Ramos (cell line): ENCODE results near the gene BANP.
"Not testable (repeated sequence)": the region's sequence is repeated elsewhere in the genome, so short reads cannot be mapped to it uniquely, and the experiment has no call there.

Experiments
- in situ Hi-C: fragments of 300-500 bp; cut with MboI; formaldehyde crosslinking; loops from one replicate; pipeline ENCODE4 v1.14.3; 2022; ENCODE audit warnings: low sequenced_read_pairs; ENCODE audit not compliant: unreplicated experiment

The BANP gene

DNA sequence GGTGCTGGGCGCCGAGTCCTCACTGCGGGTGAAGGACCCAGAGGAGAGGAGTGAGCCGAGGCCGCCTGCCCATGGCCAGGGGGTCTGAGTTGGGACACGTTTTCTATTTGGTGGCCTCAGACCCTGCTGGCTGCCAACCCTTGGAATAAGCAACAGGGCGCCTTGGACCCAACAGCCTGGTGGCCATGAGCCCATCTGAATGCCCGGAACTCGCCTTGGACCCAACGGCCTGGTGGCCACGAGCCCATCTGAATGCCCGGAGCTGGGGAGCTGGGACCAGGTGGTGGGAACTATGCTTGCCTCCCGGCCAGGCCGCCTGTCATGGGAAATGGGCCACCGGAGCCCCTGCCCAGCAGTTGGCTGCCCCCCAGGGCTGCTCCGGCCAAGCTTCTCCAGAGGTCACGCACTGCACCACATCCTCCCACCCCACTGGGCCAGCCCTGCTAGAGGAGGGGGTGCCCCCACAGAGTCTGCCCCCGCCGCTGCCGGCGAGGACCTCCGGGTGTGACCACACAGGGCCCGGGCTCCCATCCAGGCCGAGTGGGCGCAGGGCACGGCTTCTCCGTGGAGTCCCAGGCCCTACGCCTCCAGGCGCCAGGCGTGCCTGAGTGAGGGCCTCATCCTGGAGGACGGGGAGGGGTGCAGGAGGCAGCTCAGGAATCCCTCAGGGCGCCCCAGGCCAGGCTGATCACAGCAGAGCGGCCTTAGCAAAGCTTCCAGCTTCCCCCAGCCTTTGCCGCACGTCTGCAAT lies 140.2 kb downstream of the BANP start:
- in situ Hi-C loops: not testable (repeated sequence)

DNA sequence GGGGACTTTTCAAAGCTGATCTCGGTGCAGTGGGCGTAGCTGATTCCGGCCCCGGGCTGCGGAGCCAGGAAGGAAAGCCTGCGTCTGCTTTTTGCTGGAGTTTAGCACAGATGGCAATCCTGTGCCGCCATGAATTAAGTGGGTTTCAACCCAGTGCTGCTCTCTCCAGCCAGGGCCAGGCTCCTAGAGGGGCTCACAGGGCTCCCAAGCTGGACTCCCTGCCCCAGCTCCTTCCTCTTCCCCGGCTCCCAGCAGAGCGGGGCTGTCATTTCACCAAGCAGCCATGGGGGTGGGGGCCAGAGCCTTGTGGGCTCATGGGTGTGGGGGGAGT lies 140.7 kb downstream of the BANP start:
- in situ Hi-C loops: not testable (repeated sequence)

DNA sequence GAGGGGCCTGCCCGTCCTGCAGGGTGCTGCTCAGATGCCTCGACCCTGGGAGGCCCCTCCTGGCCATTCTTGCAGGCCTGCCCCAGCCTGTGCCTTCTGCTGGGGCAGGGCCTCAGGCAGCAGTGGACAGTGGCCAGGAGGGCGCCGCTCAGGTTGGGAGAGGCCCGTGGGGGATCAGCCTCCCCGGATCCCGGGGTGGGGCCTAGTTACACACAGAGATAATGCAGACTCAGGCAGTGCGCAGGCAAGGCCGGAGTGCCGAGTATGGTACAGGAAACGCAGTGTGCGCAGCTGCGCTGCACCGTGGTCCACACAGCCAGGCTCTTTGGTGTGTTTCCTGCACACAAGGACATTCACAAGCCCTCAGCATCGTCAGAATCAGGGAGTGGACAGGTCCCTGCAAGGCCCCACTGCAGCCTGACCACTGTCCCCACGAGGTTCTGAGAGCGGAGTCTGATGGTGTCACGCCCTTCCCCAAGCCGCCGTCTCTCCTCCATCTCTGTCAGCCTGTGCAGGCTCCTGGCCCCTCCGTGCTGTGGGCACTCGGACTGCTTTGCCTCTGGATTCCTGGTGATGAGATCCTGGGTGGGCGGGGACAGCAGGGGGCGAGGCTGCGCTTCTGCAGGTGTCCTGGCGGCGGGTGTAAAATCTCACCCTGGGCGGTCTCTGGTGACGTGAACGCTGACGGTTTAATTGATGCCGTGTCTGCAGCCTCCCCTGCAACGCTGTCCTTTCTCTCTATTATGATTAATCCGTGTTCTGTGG lies 141.7 kb downstream of the BANP start:
- in situ Hi-C loops: not testable (repeated sequence)

DNA sequence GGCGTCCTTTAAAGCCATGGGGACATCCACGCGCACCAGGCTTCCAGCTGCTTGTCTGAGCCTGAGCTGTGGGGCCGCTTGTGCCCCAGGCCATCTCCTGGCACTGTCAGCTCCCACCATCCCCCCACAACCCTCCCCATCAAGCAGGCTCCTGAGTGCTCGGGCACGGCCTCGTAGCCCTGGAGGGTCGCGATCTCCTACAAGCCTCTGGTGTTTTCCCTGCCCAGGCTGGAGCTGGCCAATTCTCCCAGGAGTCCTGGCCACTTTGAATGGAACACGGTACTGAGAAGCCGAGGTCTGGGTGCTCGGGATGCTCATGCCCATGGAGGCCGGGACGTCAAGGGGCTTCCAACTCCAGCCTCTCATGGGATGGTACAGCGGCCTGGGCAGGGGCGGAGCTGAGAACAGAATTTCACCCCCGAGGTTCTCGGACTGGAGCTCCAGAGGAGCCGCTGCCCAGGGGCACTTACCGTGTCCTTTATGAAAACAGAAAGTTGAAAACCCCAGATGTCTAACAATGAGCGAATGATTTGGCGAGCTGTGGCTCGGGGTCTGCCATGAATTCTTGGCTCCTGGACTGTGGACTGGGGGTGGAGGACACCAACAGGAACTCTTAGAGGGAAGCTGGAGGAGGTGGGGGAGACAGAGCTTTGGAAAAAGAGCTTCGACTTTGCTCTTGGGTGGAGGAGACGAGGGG lies 142.5 kb downstream of the BANP start:
- in situ Hi-C loops: not testable (repeated sequence)

DNA sequence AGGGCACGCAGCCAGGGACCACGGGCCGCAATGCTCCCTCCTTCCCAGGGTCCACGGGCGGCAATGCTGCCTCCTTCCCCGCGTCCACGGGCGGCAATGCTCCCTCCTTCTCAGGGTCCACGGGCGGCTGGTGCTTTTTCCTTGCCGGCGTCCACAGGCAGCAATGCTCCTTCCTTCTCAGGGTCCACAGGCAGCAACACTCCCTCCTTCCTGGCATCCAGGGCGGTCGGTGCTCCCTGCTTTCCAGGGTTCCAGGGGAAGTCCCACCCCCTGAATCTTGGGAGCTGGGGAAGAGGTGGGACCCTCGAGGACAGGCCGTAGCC lies 143.0 kb downstream of the BANP start:
- in situ Hi-C loops: not testable (repeated sequence)

DNA sequence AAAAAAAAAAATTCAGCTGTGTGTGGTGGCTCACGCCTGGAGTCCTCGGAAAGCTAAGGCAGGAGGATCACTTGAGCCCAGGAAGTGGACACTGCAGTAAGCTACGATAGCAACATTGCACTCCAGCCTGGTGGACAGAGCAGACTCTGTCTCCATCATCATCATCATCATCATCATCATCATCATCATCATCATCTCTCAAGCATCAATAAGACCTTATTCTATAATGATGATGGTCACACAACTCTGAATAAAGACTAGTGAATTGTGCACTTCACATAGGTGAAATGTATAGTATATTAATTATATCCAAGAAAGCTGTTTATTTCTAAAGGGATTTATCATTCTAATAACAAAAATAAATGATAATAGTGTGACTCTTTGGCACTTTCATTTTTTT lies 143.7 kb downstream of the BANP start:
- in situ Hi-C loops: not testable (repeated sequence)

DNA sequence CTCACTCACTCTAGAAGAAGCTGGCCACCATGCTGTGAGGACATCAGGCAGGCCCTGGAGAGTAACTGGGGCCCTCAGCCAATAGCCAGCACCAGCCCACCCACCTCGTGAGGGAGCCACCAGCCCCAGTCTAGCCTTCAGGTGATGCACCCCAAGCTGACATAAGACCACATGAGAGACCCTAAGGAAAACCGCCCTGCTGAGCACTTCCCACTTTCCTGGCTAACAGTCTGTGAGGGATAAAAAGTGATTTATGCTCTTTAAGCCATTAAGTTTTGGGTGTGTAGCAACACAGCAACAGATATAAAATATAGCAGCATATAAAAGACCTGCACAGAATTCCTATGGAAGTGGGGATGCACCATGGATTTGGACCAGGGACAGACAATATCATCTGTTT lies 145.4 kb downstream of the BANP start:
- in situ Hi-C loops: not testable (repeated sequence)

DNA sequence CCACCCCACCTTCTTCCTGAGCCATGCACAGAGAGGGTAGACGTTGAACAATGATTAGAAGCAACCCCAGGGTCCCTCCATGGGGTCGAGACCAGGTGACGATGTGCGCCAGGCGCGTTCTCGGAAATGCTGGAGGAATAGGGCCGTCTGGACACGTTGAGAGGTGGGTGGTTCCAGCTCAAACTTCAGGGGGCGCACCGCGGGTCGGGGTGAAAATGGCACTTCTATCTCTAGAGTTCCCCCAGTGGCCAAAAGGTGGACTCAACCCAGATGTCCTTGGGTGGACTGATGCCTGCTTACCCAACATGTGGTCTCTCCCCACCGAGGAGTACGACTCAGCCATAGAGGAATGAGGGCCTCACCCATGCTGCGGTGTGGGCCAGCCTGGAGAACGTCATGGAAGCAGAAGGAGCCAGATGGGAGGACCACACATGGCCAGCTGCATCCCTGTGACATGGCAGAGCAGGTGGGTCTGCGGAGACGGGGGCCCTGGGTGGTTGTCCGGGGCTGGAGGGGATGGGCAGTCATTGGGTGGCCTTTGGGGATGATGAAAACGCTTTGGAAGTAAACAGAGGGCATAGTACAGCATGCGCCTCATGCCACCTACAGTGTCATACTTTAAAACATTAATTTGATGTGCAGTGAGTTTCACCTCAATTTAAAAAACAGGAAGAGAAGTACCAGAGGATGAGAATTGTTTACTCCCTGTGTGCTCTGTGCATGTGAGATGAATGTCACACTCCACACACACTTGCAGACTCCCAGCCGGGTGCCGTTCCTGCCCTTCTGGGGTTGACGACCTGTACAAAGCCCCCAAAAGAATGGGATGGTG lies 147.7 kb downstream of the BANP start:
- in situ Hi-C loops: not testable (repeated sequence)

DNA sequence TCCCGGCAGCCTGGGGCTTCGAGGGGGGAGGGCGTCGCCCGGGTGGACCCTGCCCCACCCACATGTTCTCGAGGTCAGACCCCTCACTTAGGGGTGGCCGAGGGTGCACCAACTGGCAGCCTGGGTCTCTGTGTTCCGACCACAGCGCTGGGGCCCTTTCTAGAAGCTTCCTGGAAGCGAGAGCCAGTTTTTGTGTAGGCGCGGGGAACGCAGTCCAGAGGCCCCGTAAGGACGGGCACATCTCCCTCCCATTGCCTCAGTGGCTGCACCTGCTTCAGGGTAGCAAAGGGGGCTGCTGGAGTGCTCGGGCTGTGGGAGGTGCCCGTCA lies 148.3 kb downstream of the BANP start:
- in situ Hi-C loops: no loop called here

DNA sequence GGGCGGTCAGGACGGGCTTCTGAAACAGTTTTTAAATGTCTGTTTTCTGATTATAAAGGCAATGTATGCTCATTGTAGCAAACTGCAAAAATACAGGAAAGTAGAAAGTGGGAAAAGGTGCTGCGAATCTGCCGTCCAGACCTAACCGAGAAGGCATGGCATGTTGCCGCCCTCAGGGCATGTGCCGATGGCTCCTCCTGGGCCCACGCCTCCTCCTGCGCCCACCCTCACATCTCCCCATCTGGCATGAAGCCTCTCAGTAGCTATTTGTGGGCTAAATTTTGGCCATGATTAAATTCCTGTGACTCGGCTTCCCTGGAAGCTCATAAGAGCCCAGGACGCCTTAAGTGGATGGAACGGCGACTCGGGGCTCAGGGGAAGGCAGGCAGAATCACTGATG lies 148.7 kb downstream of the BANP start:
- in situ Hi-C loops: not testable (repeated sequence)

DNA sequence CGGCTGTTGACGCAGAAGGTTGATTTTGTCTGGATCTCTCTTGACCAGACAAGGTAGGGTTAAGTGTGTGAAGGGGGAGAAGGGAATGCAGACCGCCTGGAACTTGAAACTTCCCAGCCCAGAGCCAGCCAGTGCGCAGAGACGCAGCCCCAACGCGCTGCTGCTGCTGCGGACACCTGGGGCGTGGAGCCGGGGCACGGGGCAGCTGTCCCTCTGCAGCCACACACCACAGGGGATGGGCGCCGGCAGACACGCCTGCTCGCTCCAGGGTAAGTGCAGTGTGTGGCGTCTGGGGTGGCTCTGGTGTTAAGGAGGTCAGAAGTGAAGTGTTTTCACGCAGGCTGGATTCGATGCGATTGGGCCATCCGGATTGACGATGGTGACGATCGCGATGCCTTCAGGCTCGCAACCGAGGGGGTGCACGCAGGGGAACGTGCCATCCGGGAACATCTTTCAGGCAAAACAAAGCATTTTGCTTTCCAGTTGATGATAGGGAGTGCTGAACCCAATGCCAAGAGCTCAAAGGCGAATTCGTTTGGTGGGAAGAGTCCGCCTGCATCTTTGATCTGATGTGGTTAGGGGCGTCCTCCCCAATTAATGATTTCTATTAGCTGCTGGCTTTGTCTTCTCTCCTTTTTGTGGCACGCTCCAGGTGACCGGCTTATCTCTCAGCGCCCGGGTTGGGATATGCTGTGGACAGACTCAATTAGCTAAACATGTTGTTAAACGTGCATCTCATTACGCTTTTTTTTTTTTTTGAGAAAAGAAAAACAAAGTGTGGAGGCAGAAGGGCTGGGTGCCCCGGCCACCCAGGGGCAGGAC lies 149.8 kb downstream of the BANP start:
- in situ Hi-C loops: not testable (repeated sequence)

DNA sequence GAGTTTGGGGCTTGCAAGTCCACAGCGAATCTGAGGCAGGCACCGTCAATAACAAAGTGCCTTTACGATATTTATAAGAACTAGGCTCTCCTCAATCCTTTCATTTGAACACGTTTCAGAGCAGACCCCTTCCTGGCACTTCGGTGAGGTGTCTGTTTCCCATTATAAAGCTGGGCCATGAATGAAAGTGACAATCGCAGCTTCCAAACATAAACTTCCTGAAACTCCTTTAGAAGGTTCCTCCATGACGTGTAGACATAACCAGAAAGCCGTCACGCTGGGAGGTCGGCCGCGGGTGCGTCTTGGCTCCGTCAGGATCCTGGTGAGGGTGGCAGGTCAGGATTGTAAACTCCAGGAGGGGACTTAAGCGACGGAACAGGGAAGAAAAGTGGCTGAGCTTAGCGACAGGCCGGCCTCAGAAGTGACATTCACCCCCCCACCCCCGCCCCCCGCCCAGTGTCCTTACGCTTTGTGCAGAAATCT lies 150.4 kb downstream of the BANP start:
- in situ Hi-C loops: not testable (repeated sequence)

DNA sequence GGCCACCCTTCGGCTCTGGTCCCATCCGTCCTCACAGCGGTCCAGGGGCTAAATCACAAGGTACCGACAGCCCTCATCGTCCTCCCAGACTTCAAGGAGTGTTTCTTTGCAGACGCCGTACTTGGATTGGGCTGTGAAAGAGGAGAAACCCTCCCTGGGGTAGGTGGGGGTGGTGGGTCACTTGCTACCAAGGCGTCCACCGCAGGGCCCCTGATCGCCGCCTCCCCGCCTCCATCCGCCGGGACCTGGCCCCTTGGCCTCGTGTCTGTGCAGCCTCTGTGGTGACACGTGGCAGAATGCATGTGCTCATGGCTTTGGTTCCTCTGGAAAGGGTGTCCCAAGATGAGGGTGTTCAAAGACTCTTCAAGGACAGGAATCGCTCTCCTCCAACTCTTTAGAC lies 151.4 kb downstream of the BANP start:
- in situ Hi-C loops: no loop called here

DNA sequence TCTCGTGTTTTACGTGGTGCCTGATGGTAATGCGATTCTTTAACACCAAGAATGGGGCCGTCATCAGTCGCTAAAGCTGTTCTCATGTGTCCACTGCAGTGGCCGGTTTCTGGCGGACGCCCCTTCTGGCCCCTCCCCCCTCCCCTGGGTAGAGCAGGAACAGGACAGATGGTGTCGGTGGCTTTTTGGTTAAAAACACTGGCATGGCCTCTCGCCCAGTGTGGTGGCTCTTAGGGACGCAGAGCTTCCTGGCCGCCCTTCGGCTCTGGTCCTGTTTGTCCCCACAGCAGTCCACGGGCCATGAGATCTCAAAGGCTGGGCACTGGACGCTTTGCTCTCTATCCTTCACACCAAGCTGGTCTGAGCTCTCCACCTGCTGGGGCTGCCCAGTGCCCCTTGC lies 151.8 kb downstream of the BANP start:
- in situ Hi-C loops: no loop called here

DNA sequence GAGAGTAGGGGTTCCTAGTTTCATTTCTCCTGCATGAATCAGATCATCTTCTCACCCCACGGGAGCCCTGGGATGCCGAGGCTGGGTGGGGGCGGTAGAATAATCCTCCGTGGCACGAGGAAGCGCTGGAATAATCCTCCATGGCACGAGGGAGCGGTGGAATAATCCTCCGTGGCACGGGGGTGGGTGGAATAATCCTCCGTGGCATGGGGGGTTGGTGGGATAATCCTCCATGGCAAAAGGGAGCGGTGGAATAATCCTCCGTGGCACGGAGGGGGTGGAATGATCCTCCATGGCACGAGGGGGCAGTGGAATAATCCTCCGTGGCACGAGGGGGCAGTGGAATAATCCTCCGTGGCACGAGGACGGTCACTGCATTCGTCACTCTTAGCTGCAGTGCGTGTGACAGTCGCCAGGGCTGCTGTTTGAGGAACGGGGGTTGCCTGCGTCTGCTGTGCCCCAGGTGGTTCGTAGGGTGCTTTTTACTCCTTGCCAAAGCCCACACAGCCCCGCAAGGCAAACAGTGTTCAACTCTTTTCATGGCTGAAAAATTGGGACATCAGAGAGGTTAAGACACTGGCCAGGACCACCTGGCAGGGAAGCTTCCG lies 152.5 kb downstream of the BANP start:
- in situ Hi-C loops: no loop called here

DNA sequence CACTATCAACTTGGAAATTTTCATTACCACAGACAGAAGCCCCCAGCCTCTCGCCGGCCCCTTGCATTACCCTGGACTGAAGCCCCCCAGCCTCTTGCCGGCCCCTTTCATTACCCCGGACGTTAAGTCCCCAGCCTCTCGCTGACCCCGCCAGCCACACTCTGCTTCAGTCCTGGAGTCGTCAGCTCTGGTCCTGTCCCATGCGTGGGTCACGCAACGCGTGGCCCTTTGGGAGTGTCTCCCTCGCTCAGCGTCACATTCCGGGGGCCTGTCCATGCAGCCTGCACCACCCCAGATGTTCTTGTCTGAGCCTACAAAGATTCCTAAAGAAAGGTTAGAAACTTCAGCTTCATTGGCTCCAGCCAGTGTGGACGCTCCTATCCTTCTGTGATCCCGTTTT lies 153.1 kb downstream of the BANP start:
- in situ Hi-C loops: not testable (repeated sequence)

DNA sequence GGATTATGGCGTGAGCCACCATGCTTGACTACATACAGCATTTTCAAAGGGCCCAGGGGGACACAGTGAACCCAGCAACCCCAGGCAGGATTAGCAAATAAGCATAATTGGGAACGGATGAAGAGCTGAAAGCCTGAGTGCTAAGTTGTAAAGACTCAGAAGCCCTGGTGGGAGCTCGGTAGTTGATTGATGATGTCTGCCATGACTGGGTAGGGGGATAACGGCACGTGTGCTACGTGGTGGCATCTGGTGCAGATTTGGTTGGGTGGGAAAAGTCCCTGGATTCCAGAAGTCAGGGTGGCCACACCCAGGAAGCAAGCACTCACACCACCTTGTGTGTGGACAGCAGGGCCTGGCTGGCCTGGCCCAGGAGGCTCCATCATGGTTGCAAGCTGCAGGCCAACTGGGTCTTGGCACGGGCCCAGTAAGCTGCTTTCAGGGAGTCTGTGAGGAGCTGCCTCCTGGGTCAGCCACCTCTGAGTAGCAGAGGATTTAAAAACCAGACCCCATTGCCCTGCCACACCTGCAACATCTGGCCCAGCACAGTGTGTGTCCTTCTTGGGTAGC lies 154.4 kb downstream of the BANP start:
- in situ Hi-C loops: not testable (repeated sequence)

DNA sequence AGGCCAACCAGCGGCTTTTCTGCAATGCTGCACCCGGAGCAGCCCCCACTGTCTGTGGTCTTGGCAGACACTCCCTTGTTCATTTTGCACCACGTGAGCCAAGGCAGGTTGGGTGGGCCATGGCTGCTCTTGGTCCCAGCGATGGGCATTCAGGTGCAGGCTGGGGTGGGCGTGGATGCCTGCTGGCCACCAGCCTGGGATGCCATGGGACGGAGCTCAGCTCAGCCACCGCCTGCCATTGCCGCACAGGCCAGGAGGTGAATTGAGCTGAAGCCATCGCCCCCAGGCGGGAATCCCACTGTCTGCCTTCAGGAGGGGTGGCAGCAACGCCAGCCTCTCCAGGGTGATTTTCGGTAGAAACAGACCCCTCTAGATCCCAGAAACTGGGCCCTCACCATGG lies 155.3 kb downstream of the BANP start:
- in situ Hi-C loops: not testable (repeated sequence)

DNA sequence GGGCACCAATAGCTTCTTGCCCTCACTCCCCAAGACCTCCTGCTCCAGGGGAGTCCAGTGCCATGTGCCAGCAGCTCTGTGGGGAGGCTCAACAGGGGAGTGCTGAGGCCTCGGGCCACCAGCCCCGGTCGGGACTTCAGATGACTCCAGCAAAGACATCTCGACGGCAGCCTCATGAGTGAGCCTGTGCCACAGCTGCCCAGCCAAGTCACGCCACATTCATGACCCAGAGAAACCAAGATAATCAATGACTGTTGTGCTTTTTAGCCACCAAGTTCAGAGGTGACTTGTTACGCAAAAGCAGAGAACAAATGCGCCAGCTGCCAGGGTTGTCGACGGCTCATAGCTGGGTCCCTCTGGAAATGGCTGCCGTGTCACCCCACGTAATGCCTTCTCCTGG lies 157.5 kb downstream of the BANP start:
- in situ Hi-C loops: no loop called here
